GM19328 (cell line): ENCODE measurements around the gene ERBB4.
"Not testable (repeated sequence)": the region's sequence is repeated elsewhere in the genome, so short reads cannot be mapped to it uniquely, and the experiment has no call there.

Experiments used
- ATAC-seq: cut with Tn5 transposase; IDR thresholded peaks from one replicate; pipeline ENCODE4 v1.9.1; 2021; ENCODE audit warnings: mild to moderate bottlenecking, moderate library complexity; ENCODE audit not compliant: unreplicated experiment

The ERBB4 gene

DNA sequence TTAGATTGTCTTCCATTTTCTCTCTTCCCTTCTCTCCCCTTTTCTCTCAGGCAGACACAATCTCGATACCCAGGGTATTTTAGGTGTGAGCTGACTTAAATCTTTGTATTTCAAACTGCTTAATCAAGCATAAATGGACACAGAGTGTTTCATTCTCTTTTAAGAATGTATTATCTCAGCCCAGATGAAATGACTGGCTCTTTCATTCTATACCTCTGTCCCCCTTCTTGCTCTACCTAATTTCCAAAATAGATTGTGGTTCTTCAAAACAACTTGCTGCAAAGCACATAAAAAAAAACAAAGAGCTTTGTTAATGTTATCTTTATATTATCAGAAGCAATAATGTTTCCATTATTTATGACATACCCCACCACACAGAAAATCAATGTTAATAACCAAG lies 514.6 kb downstream of the ERBB4 start:
- ATAC-seq: no peak

DNA sequence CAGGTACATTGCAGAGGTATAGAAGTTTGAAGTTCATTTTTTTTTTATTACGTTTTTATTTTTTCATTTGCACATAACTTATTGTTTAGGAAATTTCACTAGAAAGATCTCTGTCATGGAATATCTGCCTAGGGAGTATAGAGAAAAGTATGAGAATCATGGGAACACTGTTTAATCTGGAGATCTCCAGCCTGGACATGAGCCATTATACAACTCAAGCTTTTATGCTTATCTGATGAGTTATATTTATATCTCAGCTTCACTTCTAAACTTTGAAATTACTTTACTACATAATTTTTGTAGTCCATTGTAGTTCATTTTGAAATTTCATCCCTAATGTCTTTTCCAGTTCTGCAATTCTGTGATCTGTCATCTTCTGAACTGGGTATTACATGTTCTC lies 515.6 kb downstream of the ERBB4 start:
- no peak for ATAC-seq

GRCh38 chr2:212021947-212022346 lies 516.7 kb downstream of the ERBB4 start:
- no peak for ATAC-seq

DNA sequence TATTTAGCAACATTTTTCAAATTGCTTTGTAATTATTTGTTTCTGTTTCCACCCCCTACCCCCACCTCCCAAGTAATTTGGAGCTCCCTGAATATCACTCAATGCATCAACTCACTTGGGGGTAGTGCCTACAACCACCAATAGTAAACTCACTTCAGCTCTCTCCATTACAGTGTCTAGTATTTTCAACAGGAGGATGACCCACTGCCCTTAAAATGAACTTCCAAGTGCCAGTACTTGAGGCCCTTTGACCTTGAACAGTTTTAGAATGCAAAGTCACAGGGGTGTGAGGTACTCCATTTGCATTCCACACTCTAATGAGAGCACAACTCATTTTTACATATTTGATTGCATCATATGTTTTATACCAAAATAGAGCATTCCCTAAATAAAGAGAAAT lies 523.0 kb downstream of the ERBB4 start:
- ATAC-seq: no peak

GRCh38 chr2:212013626-212014025 lies 525.0 kb downstream of the ERBB4 start:
- ATAC-seq: no peak

DNA sequence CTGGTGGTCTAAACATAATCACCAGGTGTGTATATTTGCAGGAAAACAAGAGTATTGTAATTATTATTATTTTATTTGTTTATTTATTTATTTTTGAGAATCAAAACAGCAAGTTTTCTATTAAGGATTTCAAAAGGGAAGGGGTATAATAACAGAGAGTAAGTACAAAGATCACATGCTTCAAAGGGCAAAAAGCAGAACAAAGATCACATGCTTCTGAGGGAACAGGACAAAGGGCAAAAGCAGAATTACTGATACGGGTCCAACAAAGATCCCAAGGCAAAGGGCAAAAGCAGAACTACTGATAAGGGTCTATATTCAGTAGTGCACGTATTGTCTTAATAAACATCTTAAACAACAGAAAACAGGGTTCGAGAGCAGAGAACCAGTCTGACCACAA lies 528.3 kb downstream of the ERBB4 start:
- ATAC-seq: not testable (repeated sequence)

- no peak for ATAC-seq
These were observed 530.6 kb downstream of the ERBB4 start for GRCh38 chr2:212007972-212008371.

DNA sequence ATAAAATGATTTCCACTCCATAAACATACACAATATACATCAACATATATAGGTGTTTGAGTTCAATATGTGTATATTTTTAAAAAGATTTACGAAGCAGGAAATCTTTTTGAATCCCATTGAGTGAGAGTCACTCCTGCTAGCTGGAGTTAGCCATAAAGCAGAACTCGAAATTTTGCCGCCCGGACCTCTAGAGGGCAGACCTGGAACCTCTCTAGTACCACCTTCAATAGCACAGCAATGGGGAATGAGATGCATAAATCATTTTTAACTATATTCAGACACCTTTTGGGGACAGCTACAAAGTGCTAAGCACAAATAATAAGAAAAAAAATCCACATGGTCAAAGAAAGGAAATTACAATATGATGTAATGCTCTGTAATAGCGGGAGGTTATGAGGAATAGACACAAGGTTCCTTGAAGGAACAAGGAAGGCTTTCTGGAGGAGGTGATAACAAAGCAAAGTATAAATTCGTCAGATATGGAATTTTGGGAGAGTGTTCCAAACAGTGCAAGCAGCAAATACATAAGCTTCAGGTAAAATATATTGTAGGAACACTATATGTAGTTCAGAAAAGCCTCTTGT lies 533.4 kb downstream of the ERBB4 start:
- ATAC-seq: peak; percentile 85

DNA sequence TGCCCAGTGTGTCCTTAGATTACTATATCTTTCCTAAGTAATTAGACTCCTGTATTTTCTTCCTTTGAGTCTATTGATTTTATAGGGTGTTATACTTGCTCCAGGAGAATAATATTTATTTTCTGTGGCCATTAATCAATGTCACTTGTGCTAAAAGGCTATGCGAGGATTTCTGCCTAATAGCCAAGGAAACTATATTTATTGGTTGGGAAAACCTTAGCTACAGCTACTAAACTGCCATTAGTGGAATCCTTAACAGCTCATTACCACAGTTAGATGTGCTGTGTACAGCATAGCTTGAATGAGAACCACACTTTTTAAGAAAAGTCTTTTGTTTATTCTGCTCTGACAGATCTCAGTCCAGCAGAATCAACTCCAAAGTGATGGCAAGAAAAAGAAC lies 537.3 kb downstream of the ERBB4 start:
- ATAC-seq: no peak

DNA sequence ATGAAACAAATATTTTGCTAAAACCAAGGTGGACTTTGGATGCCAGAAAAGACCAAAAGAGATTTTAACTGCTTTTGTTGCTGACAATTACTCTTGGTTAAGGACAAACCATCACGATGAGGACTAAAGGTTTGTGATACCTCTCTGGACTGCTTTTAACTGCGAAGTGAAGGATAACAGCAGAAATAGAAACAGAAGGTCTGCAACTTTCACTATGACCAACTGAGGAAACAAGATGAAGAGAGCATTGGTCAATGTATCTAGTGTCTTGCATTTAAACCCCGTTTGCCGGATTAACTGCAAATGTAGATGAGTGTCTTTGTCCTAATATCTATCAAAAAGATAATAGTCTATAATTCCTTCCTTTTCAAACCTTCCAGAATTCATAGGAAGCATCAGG lies 541.7 kb downstream of the ERBB4 start:
- ATAC-seq: no peak

DNA sequence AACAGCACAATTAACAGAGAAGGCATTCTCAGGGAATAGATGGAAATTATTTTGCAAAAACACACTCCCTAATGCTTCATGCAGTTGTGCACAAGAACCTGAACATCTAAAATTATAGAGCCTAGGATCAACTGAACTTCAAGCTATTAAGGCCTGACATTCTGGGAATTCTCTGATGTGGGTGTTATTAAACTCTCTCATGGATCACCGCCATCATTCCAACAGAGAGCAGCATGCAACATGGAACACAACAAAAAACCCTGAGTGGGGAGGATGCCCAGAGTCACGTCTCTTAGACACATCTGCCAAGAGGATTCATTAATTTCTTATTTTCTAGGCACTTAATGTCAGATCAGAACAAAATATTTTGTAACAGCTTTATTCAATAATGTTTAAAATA lies 543.8 kb downstream of the ERBB4 start:
- no peak for ATAC-seq

DNA sequence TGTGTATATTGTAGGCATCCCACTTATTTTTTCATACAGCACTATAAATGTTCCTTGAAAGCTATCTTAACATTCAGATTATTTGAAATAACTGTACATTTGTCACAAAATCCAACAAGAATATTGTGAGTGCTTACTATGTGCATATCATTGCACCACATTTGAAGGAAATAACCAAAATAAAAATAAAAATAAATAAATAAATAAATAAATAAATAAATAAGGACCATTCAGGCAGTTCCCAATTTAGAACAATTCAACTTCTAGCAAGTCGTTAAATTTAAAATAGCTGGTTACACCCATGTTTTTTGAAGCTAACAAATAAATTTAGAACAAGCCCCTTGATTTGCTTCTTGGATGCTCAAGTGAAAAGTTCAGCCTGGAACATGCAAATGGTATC lies 548.3 kb downstream of the ERBB4 start:
- no peak for ATAC-seq

GRCh38 chr2:211986313-211986712 lies 552.3 kb downstream of the ERBB4 start:
- no peak for ATAC-seq

DNA sequence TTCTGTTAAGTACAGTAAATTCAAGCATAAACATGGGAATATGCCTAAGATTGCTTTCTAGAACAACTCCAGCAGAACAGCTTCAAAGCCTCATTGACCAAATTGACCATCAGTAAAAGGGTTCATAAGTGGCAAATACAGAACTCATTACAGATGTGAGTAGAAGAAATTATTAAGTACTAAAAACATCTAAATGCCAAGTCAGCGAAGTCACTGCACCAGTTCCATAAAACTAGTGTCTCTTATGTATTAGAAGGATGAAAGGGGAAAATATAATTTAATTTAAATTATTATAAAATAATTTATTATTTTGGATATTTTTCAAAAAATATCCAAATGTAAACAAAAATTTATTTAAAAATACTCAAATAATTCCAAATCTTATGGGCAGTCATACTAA lies 553.2 kb downstream of the ERBB4 start:
- ATAC-seq: no peak

DNA sequence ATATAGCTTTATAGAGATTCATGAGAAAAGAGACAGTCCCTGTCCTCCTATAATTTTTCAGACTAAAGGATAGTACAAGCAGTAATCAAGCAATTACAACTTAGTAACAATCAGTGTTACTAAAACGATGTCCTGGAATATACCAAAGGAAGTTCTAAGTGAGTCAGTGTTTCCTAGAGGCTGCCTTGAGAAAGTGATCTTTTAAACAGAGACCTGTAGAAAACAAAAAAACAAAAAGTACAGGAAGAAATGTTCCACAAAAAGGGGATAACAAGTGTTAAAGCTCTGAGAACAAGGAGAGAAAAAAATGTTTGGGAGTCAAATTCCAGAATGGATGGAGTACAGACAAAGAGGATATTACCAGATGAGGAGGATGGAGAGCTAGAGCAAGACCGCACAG lies 556.4 kb downstream of the ERBB4 start:
- ATAC-seq: no peak

DNA sequence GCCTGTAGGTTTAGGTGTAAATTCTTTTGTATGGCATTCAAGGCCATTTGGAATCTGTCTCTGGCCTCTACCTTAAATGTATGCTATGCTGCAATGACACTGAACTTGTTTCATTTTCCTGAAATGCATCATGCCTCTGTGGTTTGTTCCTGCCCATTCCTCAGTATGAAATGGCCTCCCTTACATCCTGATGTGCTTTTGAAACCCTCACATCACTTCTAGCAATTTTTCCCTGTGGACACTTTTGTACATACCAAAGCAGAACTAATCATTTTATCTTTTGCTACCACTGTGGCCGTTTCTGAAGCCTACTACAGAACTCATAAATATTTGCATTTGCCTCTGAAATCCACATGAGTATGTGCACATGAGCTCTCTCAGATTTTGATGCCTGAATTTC lies 557.2 kb downstream of the ERBB4 start:
- no peak for ATAC-seq

DNA sequence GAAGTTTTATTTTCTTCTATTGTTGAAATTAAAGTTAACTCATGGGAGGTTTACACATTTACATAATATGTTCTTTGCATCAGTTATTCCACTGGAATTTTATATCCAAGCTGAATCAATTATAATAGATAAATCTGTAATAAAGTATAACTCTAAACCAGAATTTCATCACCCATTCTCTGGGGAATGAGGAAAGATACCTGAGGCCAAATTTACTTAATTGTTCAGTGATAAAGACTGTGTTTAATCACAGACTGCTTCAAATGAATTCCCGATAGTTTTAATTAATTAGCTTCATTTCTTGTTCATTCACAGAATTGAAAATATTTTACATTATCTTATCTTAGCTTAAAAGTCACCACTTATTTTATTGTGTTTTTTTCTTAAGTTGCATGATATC lies 562.5 kb downstream of the ERBB4 start:
- ATAC-seq: no peak

DNA sequence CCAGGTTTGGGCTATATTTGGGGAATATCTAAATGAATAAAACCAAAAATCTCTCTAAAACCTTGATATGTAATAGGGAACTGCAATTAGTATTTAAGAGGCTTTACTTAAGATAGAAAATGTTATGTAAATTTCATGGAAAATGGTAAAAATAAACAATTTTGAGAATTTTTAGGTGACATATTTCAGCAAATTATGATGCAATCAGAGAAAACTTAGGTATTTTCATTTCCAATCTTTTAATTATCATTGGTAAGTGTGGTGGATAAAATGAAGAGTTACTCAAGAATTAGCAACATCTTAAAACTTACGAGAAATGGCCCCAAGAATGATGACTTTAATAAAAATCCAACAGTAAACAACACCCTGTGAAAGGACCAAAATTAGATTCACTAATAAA lies 571.4 kb downstream of the ERBB4 start:
- no peak for ATAC-seq

- ATAC-seq: no peak
These were observed 574.6 kb downstream of the ERBB4 start for GRCh38 chr2:211963969-211964368.

- ATAC-seq: peak; percentile 92
These were observed 580.8 kb downstream of the ERBB4 start for GRCh38 chr2:211957799-211958198.

GRCh38 chr2:211955648-211956047 lies 583.0 kb downstream of the ERBB4 start:
- ATAC-seq: no peak

- no peak for ATAC-seq
These were observed 589.7 kb downstream of the ERBB4 start for GRCh38 chr2:211948932-211949331.

- no peak for ATAC-seq
These were observed 591.6 kb downstream of the ERBB4 start for GRCh38 chr2:211946960-211947359.

DNA sequence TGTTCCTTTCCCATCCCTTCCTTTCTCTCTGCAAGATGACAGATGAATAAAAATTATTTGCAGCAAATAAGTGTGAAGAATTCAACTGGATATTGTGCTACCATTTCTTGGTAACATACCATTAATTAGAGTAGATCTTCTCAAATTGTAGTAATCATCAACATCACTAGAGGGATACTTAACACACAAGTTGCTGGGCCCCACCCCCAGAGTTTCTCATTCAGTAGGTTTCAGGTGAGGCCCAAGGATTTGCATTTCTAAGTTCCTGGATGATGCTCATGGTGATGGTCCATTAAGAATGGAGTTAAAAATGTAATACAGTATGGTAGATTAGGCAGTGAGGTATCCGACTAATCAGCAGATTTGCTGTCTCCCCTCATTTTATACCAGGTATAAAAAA lies 594.0 kb downstream of the ERBB4 start:
- peak; percentile 52 for ATAC-seq
